ENCODE data around the gene PDGFRB.

DNA sequence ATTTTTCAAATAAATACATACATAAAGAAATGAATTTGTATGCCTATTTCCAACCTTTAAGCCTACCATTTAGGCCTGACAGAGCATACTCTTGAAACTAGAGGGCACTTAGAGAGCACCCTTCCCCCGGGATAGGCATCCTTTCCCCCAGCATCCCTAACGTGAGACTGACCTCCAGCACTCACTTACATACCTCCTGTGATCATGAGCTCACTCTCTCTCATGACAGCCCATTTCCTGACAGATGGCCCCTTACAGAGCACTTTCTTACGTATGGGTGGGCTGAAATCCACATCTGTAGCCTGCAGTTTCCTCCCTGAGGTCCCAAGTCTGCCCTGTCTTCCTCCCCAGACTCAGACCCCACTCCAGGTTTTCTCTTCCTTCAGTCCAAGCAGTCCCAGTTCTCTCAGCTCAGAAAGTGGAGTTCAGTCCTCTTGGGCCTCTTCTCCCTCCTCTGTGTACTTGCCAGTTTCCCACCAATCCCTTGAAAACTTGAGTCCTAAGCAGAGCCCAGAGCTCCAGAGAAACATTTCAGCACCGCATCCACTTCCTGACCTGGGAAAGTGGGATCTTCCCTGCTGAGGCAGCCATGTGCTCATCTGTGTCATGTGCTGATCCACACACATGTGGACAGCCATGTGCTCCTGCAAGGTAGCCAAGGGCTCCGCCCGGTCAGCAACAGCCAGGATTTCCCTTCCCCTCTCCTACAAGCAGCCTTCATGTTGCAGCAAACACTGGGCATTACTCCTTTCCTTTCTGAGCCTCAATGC is 8.8 kb upstream of the PDGFRB start:
- TF ChIP-seq, protein P1, sequence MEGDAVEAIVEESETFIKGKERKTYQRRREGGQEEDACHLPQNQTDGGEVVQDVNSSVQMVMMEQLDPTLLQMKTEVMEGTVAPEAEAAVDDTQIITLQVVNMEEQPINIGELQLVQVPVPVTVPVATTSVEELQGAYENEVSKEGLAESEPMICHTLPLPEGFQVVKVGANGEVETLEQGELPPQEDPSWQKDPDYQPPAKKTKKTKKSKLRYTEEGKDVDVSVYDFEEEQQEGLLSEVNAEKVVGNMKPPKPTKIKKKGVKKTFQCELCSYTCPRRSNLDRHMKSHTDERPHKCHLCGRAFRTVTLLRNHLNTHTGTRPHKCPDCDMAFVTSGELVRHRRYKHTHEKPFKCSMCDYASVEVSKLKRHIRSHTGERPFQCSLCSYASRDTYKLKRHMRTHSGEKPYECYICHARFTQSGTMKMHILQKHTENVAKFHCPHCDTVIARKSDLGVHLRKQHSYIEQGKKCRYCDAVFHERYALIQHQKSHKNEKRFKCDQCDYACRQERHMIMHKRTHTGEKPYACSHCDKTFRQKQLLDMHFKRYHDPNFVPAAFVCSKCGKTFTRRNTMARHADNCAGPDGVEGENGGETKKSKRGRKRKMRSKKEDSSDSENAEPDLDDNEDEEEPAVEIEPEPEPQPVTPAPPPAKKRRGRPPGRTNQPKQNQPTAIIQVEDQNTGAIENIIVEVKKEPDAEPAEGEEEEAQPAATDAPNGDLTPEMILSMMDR (IDR thresholded peaks at IDR 0.05): no peak
- TF ChIP-seq POLR2A (IDR thresholded peaks at IDR 0.05) (no peak), EP300 (IDR thresholded peaks at IDR 0.05) (no peak)

All from ovary (tissue), 3 donors.